Panc1 (cell line): Measurements from ENCODE around the gene UNC5CL.

ENCODE experiments used
- POLR2AphosphoS5 ChIP-seq: IDR thresholded peaks from 2 replicates; pipeline ENCODE4 v1.6.1; 2012; ENCODE audit warnings: mild to moderate bottlenecking, low read depth, low read length, moderate library complexity
- SIN3A ChIP-seq: IDR thresholded peaks from 2 replicates; pipeline ENCODE4 v1.6.1; 2012; ENCODE audit warnings: low read depth, mild to moderate bottlenecking, low read length, moderate library complexity, borderline replicate concordance; ENCODE audit not compliant: insufficient read depth
- TF ChIP-seq, protein P1 (sequence below): fragments of 450-650 bp; IDR thresholded peaks from 2 replicates; pipeline ENCODE4 v1.5.1; 2017; ENCODE audit warnings: mild to moderate bottlenecking
- TF ChIP-seq, protein P2 (sequence below), 2 experiments: IDR thresholded peaks; 2 replicates each; pipeline ENCODE4 v1.6.1; 2011 to 2012; ENCODE audit warnings: low read depth in 2 of 2, control low read depth in 1 of 2, low read length in 1 of 2, mild to moderate bottlenecking in 1 of 2, moderate library complexity in 1 of 2; ENCODE audit not compliant: insufficient read depth in 1 of 2

DNA sequence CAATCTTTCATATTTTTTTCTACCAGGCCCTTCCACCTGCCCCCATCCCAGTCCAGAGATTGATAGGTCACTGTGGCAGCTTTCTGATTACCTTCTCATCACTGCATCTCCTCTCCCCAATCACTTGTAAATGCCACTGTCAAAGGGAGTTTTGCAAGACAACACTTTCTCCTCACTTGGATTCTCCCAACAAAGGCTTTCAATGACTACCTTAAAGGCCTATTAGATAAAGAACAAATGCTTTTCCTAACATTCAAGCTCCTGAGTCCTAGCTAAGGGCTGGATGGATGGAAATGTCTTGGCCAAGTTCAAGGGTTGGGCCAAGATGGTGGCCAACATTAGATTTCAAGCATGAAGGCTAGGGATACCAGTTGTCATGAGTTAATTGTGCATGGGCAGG, 55.3 kb downstream of the UNC5CL start:
- TF ChIP-seq POLR2AphosphoS5, result no peak
- TF ChIP-seq, protein P1, sequence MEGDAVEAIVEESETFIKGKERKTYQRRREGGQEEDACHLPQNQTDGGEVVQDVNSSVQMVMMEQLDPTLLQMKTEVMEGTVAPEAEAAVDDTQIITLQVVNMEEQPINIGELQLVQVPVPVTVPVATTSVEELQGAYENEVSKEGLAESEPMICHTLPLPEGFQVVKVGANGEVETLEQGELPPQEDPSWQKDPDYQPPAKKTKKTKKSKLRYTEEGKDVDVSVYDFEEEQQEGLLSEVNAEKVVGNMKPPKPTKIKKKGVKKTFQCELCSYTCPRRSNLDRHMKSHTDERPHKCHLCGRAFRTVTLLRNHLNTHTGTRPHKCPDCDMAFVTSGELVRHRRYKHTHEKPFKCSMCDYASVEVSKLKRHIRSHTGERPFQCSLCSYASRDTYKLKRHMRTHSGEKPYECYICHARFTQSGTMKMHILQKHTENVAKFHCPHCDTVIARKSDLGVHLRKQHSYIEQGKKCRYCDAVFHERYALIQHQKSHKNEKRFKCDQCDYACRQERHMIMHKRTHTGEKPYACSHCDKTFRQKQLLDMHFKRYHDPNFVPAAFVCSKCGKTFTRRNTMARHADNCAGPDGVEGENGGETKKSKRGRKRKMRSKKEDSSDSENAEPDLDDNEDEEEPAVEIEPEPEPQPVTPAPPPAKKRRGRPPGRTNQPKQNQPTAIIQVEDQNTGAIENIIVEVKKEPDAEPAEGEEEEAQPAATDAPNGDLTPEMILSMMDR, result no peak
- no peak for TF ChIP-seq SIN3A
- TF ChIP-seq, protein P2, sequence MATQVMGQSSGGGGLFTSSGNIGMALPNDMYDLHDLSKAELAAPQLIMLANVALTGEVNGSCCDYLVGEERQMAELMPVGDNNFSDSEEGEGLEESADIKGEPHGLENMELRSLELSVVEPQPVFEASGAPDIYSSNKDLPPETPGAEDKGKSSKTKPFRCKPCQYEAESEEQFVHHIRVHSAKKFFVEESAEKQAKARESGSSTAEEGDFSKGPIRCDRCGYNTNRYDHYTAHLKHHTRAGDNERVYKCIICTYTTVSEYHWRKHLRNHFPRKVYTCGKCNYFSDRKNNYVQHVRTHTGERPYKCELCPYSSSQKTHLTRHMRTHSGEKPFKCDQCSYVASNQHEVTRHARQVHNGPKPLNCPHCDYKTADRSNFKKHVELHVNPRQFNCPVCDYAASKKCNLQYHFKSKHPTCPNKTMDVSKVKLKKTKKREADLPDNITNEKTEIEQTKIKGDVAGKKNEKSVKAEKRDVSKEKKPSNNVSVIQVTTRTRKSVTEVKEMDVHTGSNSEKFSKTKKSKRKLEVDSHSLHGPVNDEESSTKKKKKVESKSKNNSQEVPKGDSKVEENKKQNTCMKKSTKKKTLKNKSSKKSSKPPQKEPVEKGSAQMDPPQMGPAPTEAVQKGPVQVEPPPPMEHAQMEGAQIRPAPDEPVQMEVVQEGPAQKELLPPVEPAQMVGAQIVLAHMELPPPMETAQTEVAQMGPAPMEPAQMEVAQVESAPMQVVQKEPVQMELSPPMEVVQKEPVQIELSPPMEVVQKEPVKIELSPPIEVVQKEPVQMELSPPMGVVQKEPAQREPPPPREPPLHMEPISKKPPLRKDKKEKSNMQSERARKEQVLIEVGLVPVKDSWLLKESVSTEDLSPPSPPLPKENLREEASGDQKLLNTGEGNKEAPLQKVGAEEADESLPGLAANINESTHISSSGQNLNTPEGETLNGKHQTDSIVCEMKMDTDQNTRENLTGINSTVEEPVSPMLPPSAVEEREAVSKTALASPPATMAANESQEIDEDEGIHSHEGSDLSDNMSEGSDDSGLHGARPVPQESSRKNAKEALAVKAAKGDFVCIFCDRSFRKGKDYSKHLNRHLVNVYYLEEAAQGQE (IDR thresholded peaks at IDR 0.05; ENCODE audit: insufficient read depth in 1 of 2, low read depth in 2 of 2, low read length in 1 of 2), result no peak
